ENCODE results near the gene TGFBRAP1. TPM values are rescaled to one million over a fixed set of nuclear protein-coding genes. Genes with fewer than 3 reads are reported as not detected.

TGFBRAP1 gene
- total RNA-seq, 1 donor from 2014 or later, result 33.0 TPM

GRCh38 chr2:105238664-105239240, 90.8 kb downstream of the TGFBRAP1 start:
- no peak for DNase-seq (ENCODE audit: low read depth in 2 of 2)

- DNase-seq (ENCODE audit: low read depth in 2 of 2), result peak; percentile 1 to 20
Measured at GRCh38 chr2:105237045-105237765, 92.3 kb downstream of the TGFBRAP1 start.

GRCh38 chr2:105236060-105236424, 93.5 kb downstream of the TGFBRAP1 start:
- DNase-seq (ENCODE audit: low read depth in 2 of 2), result no peak

- DNase-seq (ENCODE audit: low read depth in 2 of 2), result peak; percentile 36 to 77
Measured at GRCh38 chr2:105235388-105236059, 94.0 kb downstream of the TGFBRAP1 start.

GRCh38 chr2:105231232-105231619, 98.3 kb downstream of the TGFBRAP1 start:
- DNase-seq (ENCODE audit: low read depth in 2 of 2), result no peak

GRCh38 chr2:105224444-105224843, 105.1 kb downstream of the TGFBRAP1 start:
- no peak for DNase-seq (ENCODE audit: low read depth in 2 of 2)

GRCh38 chr2:105220604-105221003, 108.9 kb downstream of the TGFBRAP1 start:
- DNase-seq (ENCODE audit: low read depth in 2 of 2), result no peak

GRCh38 chr2:105215586-105216192, 113.8 kb downstream of the TGFBRAP1 start:
- DNase-seq (ENCODE audit: low read depth in 2 of 2), result no peak

Other genes with a start within 250 kb of the TGFBRAP1 start
- not detected in 2 replicates for gene GPR45, start 88.0 kb downstream of the TGFBRAP1 start, total RNA-seq
- gene C2orf49, start 7.8 kb upstream of the TGFBRAP1 start, total RNA-seq, result 10.3 and 10.6 TPM in 2 replicates
- gene FHL2, start 69.3 kb upstream of the TGFBRAP1 start, total RNA-seq, result 21.3 and 33.0 TPM in 2 replicates